ENCODE measurements around the gene GIGYF2. TPM values are rescaled to one million over a fixed set of nuclear protein-coding genes. Genes with fewer than 3 reads are reported as not detected.
A peak's percentile ranks its signal among the peaks of the same experiment; 100 is the strongest.

GIGYF2 gene
- total RNA-seq, 1 experiment from 2014 or later, result 68.3 TPM

DNA sequence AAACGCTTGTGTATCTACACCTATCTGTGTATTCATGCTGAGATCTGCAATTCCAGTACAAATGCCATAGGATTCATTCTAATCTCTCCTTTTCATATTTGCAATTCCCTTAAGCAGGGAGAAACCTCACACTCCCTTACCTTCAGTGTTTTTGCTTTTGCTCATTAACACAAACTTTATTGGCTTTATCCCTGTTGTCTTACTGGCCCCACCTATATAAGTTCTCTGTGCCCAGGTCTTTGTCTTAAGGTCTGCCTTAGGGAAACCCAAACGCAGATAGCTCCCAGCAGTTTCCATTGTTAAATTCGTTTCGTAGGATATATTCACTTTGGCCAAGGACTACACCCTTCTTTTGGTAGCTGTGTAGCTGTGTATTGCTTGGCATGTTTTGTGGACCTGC lies 169.0 kb downstream of the GIGYF2 start:
- no peaks in the 10 kb centered on the region for H3K36me3 ChIP-seq (ENCODE audit: control insufficient read depth, insufficient read depth, low read length)
- ChIA-PET POLR2A (interaction anchor here (0.6 kb wide), 1 partner anchor 61 kb away, joined by 3 read pairs; no protein-coding TSS in a partner anchor), CTCF (no interaction called here)
- no peak overlapping the region for H3K27ac ChIP-seq (ENCODE audit: low read length)
- DNase-seq (ENCODE audit: low read depth, low spot score) (no peak), ATAC-seq (no peak)
- H3K9me3 ChIP-seq (ENCODE audit: control insufficient read depth, insufficient read depth, low read depth, low read length), result no peaks in the 10 kb centered on the region
- no TSS peak for BruUV-seq (replicated peaks)
- no peaks in the 10 kb centered on the region for H3K27me3 ChIP-seq (ENCODE audit: control insufficient read depth, insufficient read depth, low read length)
- in situ Hi-C loops (cut with HindIII; ENCODE audit: low pct_unique_long_range_greater_than_20kb, low sequenced_read_pairs), result no loop called here
- H3K4me1 ChIP-seq (ENCODE audit: control insufficient read depth, insufficient read depth, low read length), result no peaks in the 10 kb centered on the region
- no peak overlapping the region for H3K4me3 ChIP-seq (ENCODE audit: low read depth in 2 of 2, low read length in 2 of 2)
- intact Hi-C loops (cut with micrococcal nuclease; ENCODE audit: unreplicated experiment), result no loop called here
- TF ChIP-seq, protein P1, sequence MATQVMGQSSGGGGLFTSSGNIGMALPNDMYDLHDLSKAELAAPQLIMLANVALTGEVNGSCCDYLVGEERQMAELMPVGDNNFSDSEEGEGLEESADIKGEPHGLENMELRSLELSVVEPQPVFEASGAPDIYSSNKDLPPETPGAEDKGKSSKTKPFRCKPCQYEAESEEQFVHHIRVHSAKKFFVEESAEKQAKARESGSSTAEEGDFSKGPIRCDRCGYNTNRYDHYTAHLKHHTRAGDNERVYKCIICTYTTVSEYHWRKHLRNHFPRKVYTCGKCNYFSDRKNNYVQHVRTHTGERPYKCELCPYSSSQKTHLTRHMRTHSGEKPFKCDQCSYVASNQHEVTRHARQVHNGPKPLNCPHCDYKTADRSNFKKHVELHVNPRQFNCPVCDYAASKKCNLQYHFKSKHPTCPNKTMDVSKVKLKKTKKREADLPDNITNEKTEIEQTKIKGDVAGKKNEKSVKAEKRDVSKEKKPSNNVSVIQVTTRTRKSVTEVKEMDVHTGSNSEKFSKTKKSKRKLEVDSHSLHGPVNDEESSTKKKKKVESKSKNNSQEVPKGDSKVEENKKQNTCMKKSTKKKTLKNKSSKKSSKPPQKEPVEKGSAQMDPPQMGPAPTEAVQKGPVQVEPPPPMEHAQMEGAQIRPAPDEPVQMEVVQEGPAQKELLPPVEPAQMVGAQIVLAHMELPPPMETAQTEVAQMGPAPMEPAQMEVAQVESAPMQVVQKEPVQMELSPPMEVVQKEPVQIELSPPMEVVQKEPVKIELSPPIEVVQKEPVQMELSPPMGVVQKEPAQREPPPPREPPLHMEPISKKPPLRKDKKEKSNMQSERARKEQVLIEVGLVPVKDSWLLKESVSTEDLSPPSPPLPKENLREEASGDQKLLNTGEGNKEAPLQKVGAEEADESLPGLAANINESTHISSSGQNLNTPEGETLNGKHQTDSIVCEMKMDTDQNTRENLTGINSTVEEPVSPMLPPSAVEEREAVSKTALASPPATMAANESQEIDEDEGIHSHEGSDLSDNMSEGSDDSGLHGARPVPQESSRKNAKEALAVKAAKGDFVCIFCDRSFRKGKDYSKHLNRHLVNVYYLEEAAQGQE (IDR thresholded peaks at IDR 0.05; ENCODE audit: insufficient read depth in 1 of 2, low read depth in 2 of 2, low read length in 1 of 2), result no peak
- no peak for TF ChIP-seq TCF7L2 (IDR thresholded peaks at IDR 0.05; ENCODE audit: low read depth, low read length)
- TF ChIP-seq, protein P2, sequence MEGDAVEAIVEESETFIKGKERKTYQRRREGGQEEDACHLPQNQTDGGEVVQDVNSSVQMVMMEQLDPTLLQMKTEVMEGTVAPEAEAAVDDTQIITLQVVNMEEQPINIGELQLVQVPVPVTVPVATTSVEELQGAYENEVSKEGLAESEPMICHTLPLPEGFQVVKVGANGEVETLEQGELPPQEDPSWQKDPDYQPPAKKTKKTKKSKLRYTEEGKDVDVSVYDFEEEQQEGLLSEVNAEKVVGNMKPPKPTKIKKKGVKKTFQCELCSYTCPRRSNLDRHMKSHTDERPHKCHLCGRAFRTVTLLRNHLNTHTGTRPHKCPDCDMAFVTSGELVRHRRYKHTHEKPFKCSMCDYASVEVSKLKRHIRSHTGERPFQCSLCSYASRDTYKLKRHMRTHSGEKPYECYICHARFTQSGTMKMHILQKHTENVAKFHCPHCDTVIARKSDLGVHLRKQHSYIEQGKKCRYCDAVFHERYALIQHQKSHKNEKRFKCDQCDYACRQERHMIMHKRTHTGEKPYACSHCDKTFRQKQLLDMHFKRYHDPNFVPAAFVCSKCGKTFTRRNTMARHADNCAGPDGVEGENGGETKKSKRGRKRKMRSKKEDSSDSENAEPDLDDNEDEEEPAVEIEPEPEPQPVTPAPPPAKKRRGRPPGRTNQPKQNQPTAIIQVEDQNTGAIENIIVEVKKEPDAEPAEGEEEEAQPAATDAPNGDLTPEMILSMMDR (IDR thresholded peaks at IDR 0.05), result no peak
- no peak for TF ChIP-seq POLR2AphosphoS5 (IDR thresholded peaks at IDR 0.05; ENCODE audit: low read depth, low read length)

GRCh38 chr2:232869138-232870017 lies 172.2 kb downstream of the GIGYF2 start:
- Histone ChIP-seq H3K27ac (ENCODE audit: low read length) (no peak overlapping the region), H3K4me1 (ENCODE audit: control insufficient read depth, insufficient read depth, low read length) (peaks cover 10% of the 10 kb centered on the region), H3K4me3 (ENCODE audit: low read depth in 2 of 2, low read length in 2 of 2) (no peak overlapping the region), H3K36me3 (ENCODE audit: control insufficient read depth, insufficient read depth, low read length) (no peaks in the 10 kb centered on the region), H3K27me3 (ENCODE audit: control insufficient read depth, insufficient read depth, low read length) (no peaks in the 10 kb centered on the region), H3K9me3 (ENCODE audit: control insufficient read depth, insufficient read depth, low read depth, low read length) (no peaks in the 10 kb centered on the region)
- ChIA-PET POLR2A (interaction anchor here (0.5 kb wide), 1 partner anchor 69 kb away, joined by 5 read pairs; no protein-coding TSS in a partner anchor), CTCF (interaction anchor here (0.6 kb wide), 1 partner anchor 72 kb away, joined by 4 read pairs; no protein-coding TSS in a partner anchor)
- TF ChIP-seq POLR2AphosphoS5 (IDR thresholded peaks at IDR 0.05; ENCODE audit: low read depth, low read length) (no peak), TCF7L2 (IDR thresholded peaks at IDR 0.05; ENCODE audit: low read depth, low read length) (no peak)
- TF ChIP-seq, protein P1 (IDR thresholded peaks at IDR 0.05; ENCODE audit: insufficient read depth in 1 of 2, low read depth in 2 of 2, low read length in 1 of 2), result no peak
- DNase-seq (ENCODE audit: low read depth, low spot score), result no peak
- no TSS peak for BruUV-seq (replicated peaks)
- intact Hi-C loops (cut with micrococcal nuclease; ENCODE audit: unreplicated experiment) (no loop called here), in situ Hi-C loops (cut with HindIII; ENCODE audit: low pct_unique_long_range_greater_than_20kb, low sequenced_read_pairs) (no loop called here)
- ATAC-seq, result peak; percentile 47; the same call in 1 of the 2 replicates
